Stimulated activated CD8-positive, alpha-beta memory T cell treated with anti-CD3 and anti-CD28 coated beads, Interleukin-15, amount 100 ng/mL, for 4 hours (primary cell): Measurements from ENCODE around the gene NALCN.
A peak's percentile ranks its signal among the peaks of the same experiment; 100 is the strongest.

Experiments used
- DNase-seq, 2 donors: peaks; one replicate each; pipeline ENCODE4 v3.0.0-alpha.2; 2020; ENCODE audit warnings: low read depth in 2 of 2

Gene NALCN

DNA sequence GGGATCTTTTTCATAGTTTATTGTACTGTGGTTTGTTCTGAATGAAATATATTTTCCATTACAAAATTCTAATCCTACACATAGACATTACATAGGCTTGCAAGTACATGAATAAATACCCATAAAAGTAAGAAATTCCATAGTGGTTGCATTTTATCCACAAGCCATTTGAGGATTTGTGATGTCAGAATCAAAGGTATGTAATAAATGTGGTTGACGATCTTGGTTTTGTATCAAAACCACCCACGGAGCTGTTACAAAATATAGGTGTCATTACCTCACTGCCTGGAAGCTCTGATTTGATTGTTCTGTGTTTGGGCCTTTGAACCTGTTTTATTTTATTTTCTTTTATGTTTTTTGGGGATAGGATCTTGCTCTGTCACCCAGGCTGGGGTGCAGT, 125.1 kb downstream of the NALCN start:
- DNase-seq, result no peak

DNA sequence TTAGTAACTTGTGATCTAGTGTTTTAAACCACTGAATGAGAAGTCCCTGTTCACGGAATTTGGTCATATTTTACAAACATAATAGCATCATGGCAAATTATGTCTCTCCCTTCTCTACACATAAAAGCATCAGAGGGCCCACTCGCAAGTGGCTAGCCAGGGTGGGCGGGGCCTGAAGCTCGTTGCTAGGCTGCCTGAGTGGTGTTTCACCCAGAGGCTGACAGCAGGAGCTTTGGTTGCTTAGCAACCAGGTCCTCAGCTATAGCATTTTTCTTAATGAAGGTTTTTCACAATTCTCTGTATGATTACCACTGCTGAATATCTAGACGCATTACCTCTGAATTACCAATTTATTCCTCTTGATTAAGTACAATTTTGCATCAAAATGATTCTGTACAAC, 126.5 kb downstream of the NALCN start:
- DNase-seq, result no peak

GRCh38 chr13:101283782-101284181, 132.5 kb downstream of the NALCN start:
- no peak for DNase-seq

- DNase-seq, result no peak
Observed at GRCh38 chr13:101272886-101273285, 143.4 kb downstream of the NALCN start.

DNA sequence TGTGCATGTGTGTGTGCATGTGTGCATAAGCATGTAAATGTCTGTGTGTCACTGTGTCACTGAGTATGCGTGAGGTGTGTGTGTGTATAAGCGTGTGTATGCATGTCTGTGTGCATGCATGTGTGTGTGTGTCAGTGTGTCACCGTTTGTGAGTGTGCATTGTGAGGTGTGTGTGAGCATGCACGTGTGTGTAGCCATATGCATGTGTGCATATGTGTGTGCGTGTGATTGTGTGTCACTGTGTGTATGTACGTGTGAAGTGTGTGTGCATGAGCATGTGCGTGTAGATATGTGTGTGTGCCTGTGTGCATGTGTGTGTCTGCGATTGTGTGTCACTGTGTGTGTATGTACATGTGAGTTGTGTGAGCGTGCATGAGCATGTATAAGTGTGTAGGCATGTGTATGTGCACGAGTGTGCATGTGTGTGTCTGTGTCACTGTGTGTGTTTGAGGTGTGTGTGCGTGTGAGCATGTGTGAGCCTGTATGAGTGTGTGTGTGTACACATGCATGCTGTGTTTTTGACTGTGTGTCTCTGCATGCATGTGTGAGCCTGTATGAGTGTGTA, 144.5 kb downstream of the NALCN start:
- DNase-seq, result no peak

- DNase-seq, result no peak
Observed at GRCh38 chr13:101267656-101268055, 148.7 kb downstream of the NALCN start.

DNA sequence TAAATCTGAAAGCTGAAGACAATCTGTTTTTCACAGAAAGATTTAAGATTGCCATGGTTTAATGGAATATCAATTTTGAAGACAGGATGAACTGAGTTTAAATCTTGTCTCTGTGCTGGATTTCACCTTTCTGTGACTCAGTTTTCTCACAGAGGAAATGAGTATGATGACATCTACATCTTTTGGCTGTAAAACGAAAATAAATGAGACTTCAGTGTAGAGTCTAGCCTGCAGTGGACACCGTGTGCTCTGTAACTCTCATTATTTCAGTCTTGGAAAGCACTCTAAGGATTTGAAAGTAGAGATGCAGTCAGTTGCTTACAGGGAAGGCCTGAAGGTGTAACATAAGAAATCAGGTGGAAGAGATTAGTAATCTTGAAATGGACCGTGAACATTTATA, 150.4 kb downstream of the NALCN start:
- DNase-seq, result no peak

GRCh38 chr13:101264931-101265330, 151.4 kb downstream of the NALCN start:
- no peak for DNase-seq

DNA sequence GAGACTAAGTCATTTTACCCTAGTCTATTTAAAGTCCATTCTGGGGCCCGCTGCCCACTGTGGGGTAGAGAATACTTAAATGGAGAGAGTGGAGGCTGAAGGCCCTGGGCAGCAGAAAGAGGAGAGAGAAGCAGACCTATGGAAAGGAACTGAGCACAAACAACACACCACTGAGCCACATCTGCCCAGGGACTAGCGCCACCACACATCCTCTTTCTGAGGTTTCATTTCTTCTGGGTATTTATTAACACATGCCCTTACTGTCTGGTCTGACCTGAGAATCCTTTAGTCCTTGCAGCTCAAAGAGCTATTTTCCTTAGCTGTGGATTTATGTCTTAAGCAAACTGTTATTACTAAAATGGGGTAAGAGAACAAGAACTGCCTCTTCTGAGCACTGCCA, 154.0 kb downstream of the NALCN start:
- DNase-seq, result no peak

DNA sequence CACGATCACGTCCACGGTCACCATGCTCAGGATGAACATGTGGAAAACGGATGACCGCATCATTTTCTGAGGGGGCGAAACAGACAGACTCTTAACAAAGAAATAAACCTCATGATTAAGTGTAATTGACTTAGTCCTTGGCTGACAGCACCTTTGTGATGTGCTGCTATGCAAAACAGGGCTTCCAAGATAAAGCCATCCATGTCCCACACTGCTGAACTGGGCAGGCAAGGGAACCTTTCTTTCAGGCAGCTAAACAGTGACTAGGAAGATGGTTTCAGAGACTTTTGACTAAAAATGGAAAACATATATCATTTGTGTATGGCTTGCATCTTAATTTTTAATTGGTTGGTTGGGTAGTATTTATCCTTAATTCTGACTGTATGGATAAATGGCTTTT, 157.8 kb downstream of the NALCN start:
- DNase-seq, result no peak

DNA sequence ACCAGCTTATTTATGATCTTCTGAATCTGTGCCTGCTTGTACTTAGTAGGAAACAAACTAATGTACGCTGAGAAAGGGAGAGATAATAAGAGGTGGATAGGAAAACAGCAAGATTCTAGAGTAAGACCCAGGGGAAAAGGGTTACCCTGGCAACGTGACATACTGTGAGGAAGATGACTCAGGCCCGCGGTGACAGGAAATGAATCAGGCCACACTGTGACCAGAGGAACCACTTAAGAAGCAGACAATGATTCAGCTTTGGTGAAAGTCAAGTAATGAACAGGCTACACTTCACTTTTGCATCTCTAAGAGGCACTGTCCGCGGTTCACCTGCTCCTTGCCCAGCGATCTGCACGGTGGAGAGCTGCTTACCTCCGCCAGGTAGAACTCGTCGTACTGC, 158.2 kb downstream of the NALCN start:
- peak in 1 of 2 donors; percentile 24 for DNase-seq

- DNase-seq, result no peak
Observed at GRCh38 chr13:101248739-101249514, 167.4 kb downstream of the NALCN start.

- no peak for DNase-seq
Observed at GRCh38 chr13:101242720-101243119, 173.6 kb downstream of the NALCN start.

DNA sequence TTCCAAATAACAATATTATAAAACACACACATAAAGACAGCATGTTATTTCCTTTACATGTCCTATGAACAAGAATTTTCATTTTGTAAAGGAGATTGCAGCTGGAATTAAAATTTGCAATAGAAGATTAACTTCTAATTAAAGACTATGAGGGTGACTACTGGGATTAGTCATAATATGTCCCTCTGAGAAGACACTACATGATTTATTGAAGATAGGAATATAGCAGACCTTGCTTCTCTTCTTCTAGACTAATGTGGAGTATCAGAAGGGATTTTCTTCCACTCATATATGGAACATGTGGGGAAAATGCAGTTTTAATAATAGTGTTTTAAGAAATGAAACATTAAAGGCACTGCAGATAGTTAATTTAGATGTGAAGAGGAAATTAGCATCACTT, 177.8 kb downstream of the NALCN start:
- DNase-seq, result no peak

DNA sequence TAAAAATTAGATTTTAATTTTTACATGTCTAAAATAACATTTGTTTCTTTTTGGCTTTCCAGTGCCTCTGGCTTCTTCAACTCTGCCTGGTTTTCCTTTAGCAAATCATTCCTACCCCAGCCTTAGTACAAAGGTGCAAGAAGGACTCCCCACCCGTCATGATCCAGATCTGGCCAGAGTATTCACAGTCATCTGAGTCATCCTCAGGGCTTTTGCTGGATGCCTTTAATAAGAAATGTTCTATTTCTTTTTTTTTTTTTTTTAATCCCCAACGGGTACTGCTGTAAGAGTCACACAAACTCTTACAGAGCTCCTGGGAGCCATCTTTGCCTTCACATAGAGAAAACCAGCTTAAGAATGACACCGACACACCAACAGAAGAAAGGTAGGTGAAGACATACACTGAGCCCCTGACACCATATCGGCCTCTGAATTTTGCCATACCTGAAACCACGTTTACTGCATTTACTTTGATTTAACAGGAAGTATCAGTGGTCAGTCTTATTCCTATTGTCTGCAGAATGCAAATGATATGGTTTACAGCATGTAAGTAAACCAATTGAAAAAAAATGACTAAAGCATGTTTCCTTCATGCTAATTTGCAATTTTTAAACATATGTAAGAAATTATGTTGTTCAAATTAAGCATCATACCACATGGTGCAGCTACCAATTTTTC, 184.4 kb downstream of the NALCN start:
- DNase-seq, result no peak

DNA sequence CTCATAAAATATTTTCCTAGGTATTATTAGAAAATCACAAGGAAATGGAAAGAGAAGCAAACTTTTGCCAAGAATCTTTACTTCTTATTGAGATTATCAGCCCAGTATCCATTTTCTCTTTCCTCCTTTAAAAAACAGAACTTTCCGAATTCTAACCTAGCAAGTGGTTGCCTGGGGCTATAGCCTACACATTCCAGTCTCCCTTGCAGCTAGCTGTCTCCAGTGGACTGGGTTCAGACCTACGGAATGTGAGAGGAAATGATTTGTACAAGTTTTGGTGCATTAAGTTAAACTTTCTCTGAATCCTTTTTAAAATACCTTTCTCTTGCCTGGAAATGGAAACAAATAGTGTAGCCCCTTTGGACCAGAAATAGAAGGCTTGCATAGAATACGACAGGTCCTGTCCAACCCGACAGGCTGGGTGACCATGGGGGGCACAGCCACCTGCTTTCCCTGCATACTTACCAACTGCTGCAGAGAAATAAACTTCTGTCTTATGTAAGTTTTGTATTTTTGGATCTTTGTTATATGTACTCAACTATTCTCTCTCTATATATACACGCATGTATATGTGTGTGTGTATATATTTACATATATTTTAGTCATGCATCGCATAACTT, 185.9 kb downstream of the NALCN start:
- DNase-seq, result no peak

GRCh38 chr13:101219609-101220265, 196.6 kb downstream of the NALCN start:
- no peak for DNase-seq

DNA sequence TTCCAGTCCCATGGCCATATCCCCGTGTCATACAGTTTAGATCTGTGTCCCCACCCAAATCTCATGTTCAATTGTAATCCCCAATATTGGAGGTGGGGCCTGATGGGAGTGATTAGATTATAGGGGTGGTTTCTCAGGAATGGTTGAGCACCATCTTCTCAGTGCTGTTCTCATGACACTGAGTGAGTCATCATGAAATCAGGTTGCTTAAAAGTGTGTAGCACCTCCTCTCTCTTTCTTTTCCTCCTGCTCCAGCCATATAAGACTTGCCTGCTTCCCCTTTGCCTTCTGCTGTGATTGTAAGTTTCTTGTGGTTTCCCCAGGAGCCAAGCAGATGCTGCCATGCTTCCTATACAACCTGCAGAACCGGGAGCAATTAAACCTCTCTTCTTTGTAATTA, 197.8 kb downstream of the NALCN start:
- no peak for DNase-seq

DNA sequence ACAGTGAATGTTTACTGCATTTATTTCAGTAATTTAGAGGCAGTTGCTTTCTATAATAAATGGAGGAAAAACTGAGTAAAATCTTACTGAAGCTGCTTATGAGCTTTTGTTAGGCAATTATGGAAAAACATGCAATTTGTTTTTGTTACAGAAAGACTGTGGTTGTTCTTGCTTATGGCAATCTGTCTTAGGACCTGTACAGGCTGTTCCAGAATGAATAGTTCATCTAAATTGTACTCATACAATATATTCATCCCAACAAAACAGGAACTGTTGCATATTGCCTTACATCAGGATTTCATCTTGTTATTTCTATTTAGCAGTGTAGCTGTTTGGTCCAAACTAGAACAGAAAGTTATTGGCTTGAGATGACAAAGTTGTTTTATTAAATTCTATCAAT, 199.2 kb downstream of the NALCN start:
- DNase-seq, result no peak

DNA sequence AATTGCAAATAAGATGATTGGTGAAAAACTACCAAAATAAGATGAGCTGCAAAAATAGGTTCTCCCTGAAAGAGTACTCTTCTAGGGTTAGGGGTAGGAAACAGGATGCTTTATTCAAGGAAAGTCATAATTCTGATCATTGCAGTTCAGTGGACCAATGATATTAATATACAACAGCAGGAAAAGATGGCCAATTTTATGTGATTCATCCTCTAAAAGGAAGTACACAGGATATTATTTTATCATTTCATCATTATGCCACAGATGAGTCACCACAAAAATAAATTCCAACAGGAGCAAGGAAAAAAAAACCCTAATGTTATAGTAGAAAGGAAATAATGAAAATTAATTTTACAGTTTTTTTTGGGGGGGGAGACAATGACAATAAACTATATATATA, 205.0 kb downstream of the NALCN start:
- no peak for DNase-seq

GRCh38 chr13:101210774-101211173, 205.5 kb downstream of the NALCN start:
- no peak for DNase-seq

DNA sequence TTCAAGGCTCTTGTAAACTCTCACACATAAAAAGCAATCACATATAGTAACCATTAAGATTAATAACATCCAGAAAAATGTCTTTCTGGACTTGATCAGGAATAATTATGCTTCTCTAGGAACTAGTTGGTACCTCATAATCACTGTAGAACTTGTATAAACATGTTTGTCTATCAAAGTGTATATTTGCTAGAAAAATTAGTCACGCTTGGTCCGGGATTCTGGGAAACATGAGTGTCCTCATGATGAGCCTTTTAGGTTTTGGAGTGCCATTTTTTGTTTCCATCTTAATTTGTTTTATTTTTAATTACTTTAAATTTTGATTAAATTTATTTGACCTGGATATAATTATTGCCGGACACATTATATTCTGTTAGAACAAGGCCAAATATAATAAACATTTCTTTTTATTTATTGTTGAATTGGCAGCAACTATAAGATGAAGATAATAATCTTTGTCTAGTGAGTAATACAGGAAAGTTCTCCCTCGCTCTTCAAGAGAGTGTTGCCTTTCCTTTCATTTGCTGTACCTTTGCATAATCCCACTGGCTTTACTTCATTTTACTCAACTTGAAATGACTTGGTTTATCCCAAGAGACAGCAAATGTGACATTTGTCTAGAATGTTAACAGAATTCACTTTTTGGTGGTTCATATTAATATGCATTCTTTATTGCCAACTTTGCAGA, 207.0 kb downstream of the NALCN start:
- DNase-seq, result no peak
